NCI-H748 treated with DMSO at 0.1 percent for 48 hours (cell line): ENCODE results near the gene SLC35A3.
A peak's percentile ranks its signal among the peaks of the same experiment; 100 is the strongest.
"Not testable (repeated sequence)": the region's sequence is repeated elsewhere in the genome, so short reads cannot be mapped to it uniquely, and the experiment has no call there.

Source experiments
- DNase-seq: peaks from one replicate; lab custom pipeline; 2025; lab: John Stamatoyannopoulos, UW

Gene SLC35A3

GRCh38 chr1:99969729-99970621 lies at the start of gene SLC35A3:
SLC35A3 (plus strand) TSS chr1:99969996; CDS start chr1:99993555, 23,559 bp downstream.
- peak; percentile 46 for DNase-seq

GRCh38 chr1:99934801-99935200 lies 35.0 kb upstream of the SLC35A3 start:
- no peak for DNase-seq

GRCh38 chr1:99935534-99935933 lies 34.3 kb upstream of the SLC35A3 start:
- DNase-seq: no peak

GRCh38 chr1:99936071-99936470 lies 33.7 kb upstream of the SLC35A3 start:
- no peak for DNase-seq

GRCh38 chr1:99942723-99943122 lies 27.1 kb upstream of the SLC35A3 start:
- DNase-seq: no peak

- DNase-seq: no peak
Measured at GRCh38 chr1:99943223-99943794, 26.5 kb upstream of the SLC35A3 start.

- DNase-seq: no peak
Measured at GRCh38 chr1:99944192-99944591, 25.6 kb upstream of the SLC35A3 start.

- DNase-seq: no peak
Measured at GRCh38 chr1:99945174-99945573, 24.6 kb upstream of the SLC35A3 start.

- no peak for DNase-seq
Measured at GRCh38 chr1:99950486-99950885, 19.3 kb upstream of the SLC35A3 start.

GRCh38 chr1:99952522-99952921 lies 17.3 kb upstream of the SLC35A3 start:
- DNase-seq: no peak

GRCh38 chr1:99955375-99955774 lies 14.4 kb upstream of the SLC35A3 start:
- no peak for DNase-seq

GRCh38 chr1:99956755-99957154 lies 13.0 kb upstream of the SLC35A3 start:
- no peak for DNase-seq

GRCh38 chr1:99957818-99958217 lies 12.0 kb upstream of the SLC35A3 start:
- DNase-seq: no peak

GRCh38 chr1:99959189-99959705 lies 10.5 kb upstream of the SLC35A3 start:
- not testable (repeated sequence) for DNase-seq

GRCh38 chr1:99960260-99960659 lies 9.5 kb upstream of the SLC35A3 start:
- DNase-seq: not testable (repeated sequence)

- DNase-seq: no peak
Measured at GRCh38 chr1:99963041-99963795, 6.6 kb upstream of the SLC35A3 start.

GRCh38 chr1:99964806-99965205 lies 5.0 kb upstream of the SLC35A3 start:
- no peak for DNase-seq

GRCh38 chr1:99965646-99966375 lies 4.0 kb upstream of the SLC35A3 start:
- no peak for DNase-seq

GRCh38 chr1:99968214-99968613 lies 1.6 kb upstream of the SLC35A3 start:
- DNase-seq: no peak

GRCh38 chr1:99969260-99969728 lies 502 bp upstream of the SLC35A3 start:
- DNase-seq: no peak

GRCh38 chr1:99970713-99971255 lies 988 bp downstream of the SLC35A3 start:
- no peak for DNase-seq
